Activated CD8-positive, alpha-beta memory T cell treated with anti-CD3 and anti-CD28 coated beads, Interleukin-2, amount 50 U/mL, for 48 hours (primary cell): ENCODE measurements around the gene S100A10.
A peak's percentile ranks its signal among the peaks of the same experiment; 100 is the strongest.

Source experiments
- DNase-seq: peaks from one replicate; pipeline ENCODE4 v3.0.0-alpha.2; 2020

S100A10 gene

GRCh38 chr1:152009691-152010090, 16.0 kb upstream of the S100A10 start:
- no peak for DNase-seq

GRCh38 chr1:152007047-152007446, 13.4 kb upstream of the S100A10 start:
- DNase-seq = no peak

- no peak for DNase-seq
These were observed 11.8 kb upstream of the S100A10 start for GRCh38 chr1:152005360-152005912.

GRCh38 chr1:152003846-152004442, 10.3 kb upstream of the S100A10 start:
- no peak for DNase-seq

GRCh38 chr1:152002960-152003359, 9.3 kb upstream of the S100A10 start:
- DNase-seq = no peak

GRCh38 chr1:152001631-152002584, 8.2 kb upstream of the S100A10 start:
- DNase-seq = peak; percentile 78

- DNase-seq = no peak
These were observed 7.4 kb upstream of the S100A10 start for GRCh38 chr1:152000964-152001630.

- DNase-seq = no peak
These were observed 5.1 kb upstream of the S100A10 start for GRCh38 chr1:151998611-151999362.

- DNase-seq = no peak
These were observed 3.6 kb upstream of the S100A10 start for GRCh38 chr1:151997284-151997570.

GRCh38 chr1:151995774-151996173, 2.1 kb upstream of the S100A10 start:
- DNase-seq = no peak

GRCh38 chr1:151994956-151995355, 1.3 kb upstream of the S100A10 start:
- DNase-seq = no peak

GRCh38 chr1:151993084-151993733, 450 bp downstream of the S100A10 start:
- DNase-seq = peak; percentile 71

- DNase-seq = no peak
These were observed 1.2 kb downstream of the S100A10 start for GRCh38 chr1:151992303-151993083.

- no peak for DNase-seq
These were observed 1.9 kb downstream of the S100A10 start for GRCh38 chr1:151991663-151992302.

GRCh38 chr1:151990856-151991198, 2.8 kb downstream of the S100A10 start:
- no peak for DNase-seq

GRCh38 chr1:151990058-151990855, 3.4 kb downstream of the S100A10 start:
- DNase-seq = no peak

GRCh38 chr1:151989211-151989862, 4.3 kb downstream of the S100A10 start:
- peak; percentile 78 for DNase-seq

- DNase-seq = no peak
These were observed 5.2 kb downstream of the S100A10 start for GRCh38 chr1:151988405-151988923.

GRCh38 chr1:151986501-151987190, 7.0 kb downstream of the S100A10 start:
- no peak for DNase-seq
